H9 (cell line): ENCODE results near the gene UTP4. TPM values are rescaled to one million over a fixed set of nuclear protein-coding genes. Genes with fewer than 3 reads are reported as not detected.

Source experiments
- DNase-seq: peaks from one replicate; pipeline ENCODE4 v3.0.0-alpha.2; 2017
- H2AFZ ChIP-seq: one replicate; pipeline ENCODE4 v1.6.1; 2013; ENCODE audit warnings: mild to moderate bottlenecking, low read length, control low read depth, moderate library complexity
- H2AK5ac ChIP-seq: 2 replicates; pipeline ENCODE4 v1.6.1; 2013; ENCODE audit warnings: low read length, control low read depth, mixed read lengths; ENCODE audit not compliant: insufficient read length
- H2BK120ac ChIP-seq: one replicate; pipeline ENCODE4 v1.6.1; 2013; ENCODE audit warnings: low read depth, mild to moderate bottlenecking, low read length, control low read depth, inconsistent platforms; ENCODE audit not compliant: poor library complexity, severe bottlenecking
- H2BK12ac ChIP-seq: 2 replicates; pipeline ENCODE4 v1.6.1; 2013; ENCODE audit warnings: low read length, control low read depth, mixed read lengths, low read depth; ENCODE audit not compliant: insufficient read length
- H2BK15ac ChIP-seq: 2 replicates; pipeline ENCODE4 v1.6.1; 2013; ENCODE audit warnings: low read depth, low read length, control low read depth
- H2BK20ac ChIP-seq: one replicate; pipeline ENCODE4 v1.6.1; 2013; ENCODE audit warnings: low read depth, mild to moderate bottlenecking, low read length, control low read depth, inconsistent platforms; ENCODE audit not compliant: poor library complexity, severe bottlenecking
- H2BK5ac ChIP-seq: 2 replicates; pipeline ENCODE4 v1.6.1; 2013; ENCODE audit warnings: low read length, control low read depth, mixed read lengths; ENCODE audit not compliant: insufficient read length
- H3K14ac ChIP-seq: 2 replicates; pipeline ENCODE4 v1.6.1; 2013; ENCODE audit warnings: low read length, control low read depth; ENCODE audit not compliant: insufficient read depth
- H3K18ac ChIP-seq: 2 replicates; pipeline ENCODE4 v1.6.1; 2013; ENCODE audit warnings: low read depth, mild to moderate bottlenecking, mixed read lengths, low read length, control low read depth; ENCODE audit not compliant: insufficient read length
- H3K23ac ChIP-seq: 2 replicates; pipeline ENCODE4 v1.6.1; 2013; ENCODE audit warnings: low read length, control low read depth, mixed read lengths, low read depth; ENCODE audit not compliant: insufficient read length
- H3K23me2 ChIP-seq: 2 replicates; pipeline ENCODE4 v1.6.1; 2013; ENCODE audit warnings: low read depth, mild to moderate bottlenecking, mixed read lengths, low read length, control low read depth; ENCODE audit not compliant: insufficient read length, poor library complexity, severe bottlenecking
- H3K27ac ChIP-seq: 2 replicates; pipeline ENCODE4 v1.5.1; 2013; ENCODE audit warnings: low read length, control low read depth, mixed read lengths, low read depth; ENCODE audit not compliant: insufficient read length
- H3K27me3 ChIP-seq: 2 replicates; pipeline ENCODE4 v1.6.1; 2013; ENCODE audit warnings: low read length, control low read depth, inconsistent platforms; ENCODE audit not compliant: insufficient read depth
- H3K4ac ChIP-seq: 2 replicates; pipeline ENCODE4 v1.6.1; 2013; ENCODE audit warnings: low read depth, mild to moderate bottlenecking, control low read depth, inconsistent platforms, low read length, moderate library complexity
- H3K4me1 ChIP-seq: 2 replicates; pipeline ENCODE4 v1.6.1; 2013; ENCODE audit warnings: low read length, control low read depth, inconsistent platforms; ENCODE audit not compliant: insufficient read depth
- H3K4me2 ChIP-seq: 2 replicates; pipeline ENCODE4 v1.6.1; 2013; ENCODE audit warnings: low read length, control low read depth, mixed read lengths; ENCODE audit not compliant: insufficient read length, insufficient read depth
- H3K56ac ChIP-seq: 2 replicates; pipeline ENCODE4 v1.6.1; 2013; ENCODE audit warnings: low read depth, mild to moderate bottlenecking, mixed read lengths, low read length, control low read depth; ENCODE audit not compliant: insufficient read length
- H3K79me1 ChIP-seq: 2 replicates; pipeline ENCODE4 v1.6.1; 2013; ENCODE audit warnings: low read depth, mild to moderate bottlenecking, moderate library complexity, low read length, control low read depth, inconsistent platforms; ENCODE audit not compliant: insufficient read depth, poor library complexity, severe bottlenecking
- H3K79me2 ChIP-seq: 2 replicates; pipeline ENCODE4 v1.6.1; 2013; ENCODE audit warnings: low read length, control low read depth, inconsistent platforms; ENCODE audit not compliant: insufficient read depth
- H3K9ac ChIP-seq: 2 replicates; pipeline ENCODE4 v1.6.1; 2013; ENCODE audit warnings: low read length, control low read depth, mixed read lengths; ENCODE audit not compliant: insufficient read length; ENCODE audit errors: extremely low read depth
- H3K9me3 ChIP-seq: one replicate; pipeline ENCODE4 v1.6.1; 2013; ENCODE audit warnings: low read depth, low read length, inconsistent platforms; ENCODE audit not compliant: control insufficient read depth
- H3T11ph ChIP-seq: one replicate; pipeline ENCODE4 v1.6.1; 2013; ENCODE audit warnings: mild to moderate bottlenecking, low read length, control low read depth, inconsistent platforms
- H4K20me1 ChIP-seq: one replicate; pipeline ENCODE4 v1.6.1; 2013; ENCODE audit not compliant: control insufficient read depth, insufficient read length, insufficient read depth
- H4K5ac ChIP-seq: 2 replicates; pipeline ENCODE4 v1.6.1; 2013; ENCODE audit warnings: low read depth, mild to moderate bottlenecking, mixed read lengths, low read length, control low read depth; ENCODE audit not compliant: insufficient read length
- H4K8ac ChIP-seq: replicated peaks from 2 replicates; pipeline ENCODE4 v1.6.1; 2013; ENCODE audit warnings: low read length, control low read depth, mixed read lengths, low read depth; ENCODE audit not compliant: insufficient read length
- H4K91ac ChIP-seq: 2 replicates; pipeline ENCODE4 v1.6.1; 2013; ENCODE audit warnings: low read depth, mild to moderate bottlenecking, moderate library complexity, mixed read lengths, low read length, control low read depth; ENCODE audit not compliant: insufficient read length
- H3K27ac Mint-ChIP-seq, 3 experiments: 2 replicates in 2 of 3; 3 replicates in 1 of 3; pipeline ENCODE4 v1.8.0; 2020 to 2021; ENCODE audit warnings: mixed read lengths in 3 of 3, mild to moderate bottlenecking in 1 of 3, moderate library complexity in 1 of 3
- H3K27me3 Mint-ChIP-seq: 2 replicates; pipeline ENCODE4 v1.8.0; 2021; ENCODE audit warnings: low read depth, mild to moderate bottlenecking, moderate library complexity, mixed read lengths
- H3K36me3 Mint-ChIP-seq, 3 experiments: 2 replicates in 2 of 3; 3 replicates in 1 of 3; pipeline ENCODE4 v1.8.0; 2020 to 2021; ENCODE audit warnings: low read depth in 3 of 3, mixed read lengths in 3 of 3; ENCODE audit not compliant: insufficient read depth in 1 of 3
- H3K4me1 Mint-ChIP-seq, 2 experiments: 2 replicates each; pipeline ENCODE4 v1.8.0; 2020; ENCODE audit warnings: mixed read lengths in 2 of 2
- H3K4me3 Mint-ChIP-seq, 2 experiments: 2 replicates in 1 of 2; 3 replicates in 1 of 2; pipeline ENCODE4 v1.8.0; 2020 to 2021; ENCODE audit warnings: mild to moderate bottlenecking in 2 of 2, mixed read lengths in 2 of 2, moderate library complexity in 1 of 2
- H3K9me3 Mint-ChIP-seq, 2 experiments: 2 replicates in 1 of 2; 3 replicates in 1 of 2; pipeline ENCODE4 v1.8.0; 2020; ENCODE audit warnings: mild to moderate bottlenecking in 2 of 2, mixed read lengths in 2 of 2, moderate library complexity in 1 of 2
- CTCF ChIP-seq: fragments of 200-600 bp; sonication (generic); conservative IDR thresholded peaks from 3 replicates; pipeline ENCODE4 v1.8.0; 2021; ENCODE audit warnings: antibody characterized with exemption, mild to moderate bottlenecking
- WGBS: extraction: QIAGEN DNeasy Blood & Tissue Kit; methylation state at CpG from one replicate; pipeline ENCODE4 v1.1.7; 2013; ENCODE audit warnings: missing lambda C conversion rate, low lambda C conversion rate, mixed read lengths; ENCODE audit not compliant: insufficient read length; ENCODE audit errors: extremely low coverage; 5-methylcytosine and 5-hydroxymethylcytosine counted together
- total RNA-seq: library from RNA; stranded (reverse); gene quantifications from 2 replicates; pipeline ENCODE4 v1.2.1, GENCODE V29; 2021

The UTP4 gene
- total RNA-seq, 1 experiment from 2014 or later = 94.0 TPM

GRCh38 chr16:69108905-69109252 lies 23.6 kb upstream of the UTP4 start:
- H3K9me3 Mint-ChIP-seq = peaks cover 0 to 3% of the 10 kb centered on the region in 2 experiments; a peak in 2 of 5 replicates
- no peaks in the 10 kb centered on the region for H3K79me1 ChIP-seq
- H3K9ac ChIP-seq = no peak overlapping the region
- no peak overlapping the region for H2BK12ac ChIP-seq
- peaks cover 3% of the 10 kb centered on the region; the same call in 1 of the 2 replicates for H3K27me3 Mint-ChIP-seq
- H3K4me1 Mint-ChIP-seq = peaks cover 32 to 39% of the 10 kb centered on the region in 2 experiments
- no peak overlapping the region for H2BK120ac ChIP-seq
- H3K23me2 ChIP-seq = peaks cover 19% of the 10 kb centered on the region
- no peak overlapping the region for H2AK5ac ChIP-seq
- H3K27ac Mint-ChIP-seq = peak overlapping the region in 2 of 3 experiments; percentile 44 to 62; a peak in 2 of 7 replicates
- no peak overlapping the region for H2BK5ac ChIP-seq
- H3K18ac ChIP-seq = no peak overlapping the region
- H3K36me3 Mint-ChIP-seq = peaks cover 32 to 51% (median 43%) of the 10 kb centered on the region in 3 experiments
- peaks cover 7% of the 10 kb centered on the region; the same call in 1 of the 2 replicates for H3K4me1 ChIP-seq
- no peak overlapping the region for H2BK15ac ChIP-seq
- H3K27ac ChIP-seq = no peak overlapping the region
- peak overlapping the region; percentile 86 to 94 for H3K4me3 Mint-ChIP-seq
- H3T11ph ChIP-seq = no peak overlapping the region
- H2BK20ac ChIP-seq = no peak overlapping the region
- no peak for TF ChIP-seq CTCF
- no peak overlapping the region for H3K14ac ChIP-seq
- no peaks in the 10 kb centered on the region for H4K20me1 ChIP-seq
- H3K4me2 ChIP-seq = peak overlapping the region; percentile 71
- H3K56ac ChIP-seq = no peak overlapping the region
- peaks cover 8% of the 10 kb centered on the region; the same call in 1 of the 2 replicates for H3K79me2 ChIP-seq
- H4K8ac ChIP-seq = no peak overlapping the region
- no peak overlapping the region for H4K91ac ChIP-seq
- H3K27me3 ChIP-seq = no peaks in the 10 kb centered on the region
- no peak overlapping the region for H4K5ac ChIP-seq
- DNase-seq = no peak
- no CpG with 5 or more reads among the region's 4 CpGs for WGBS
- no peak overlapping the region for H2AFZ ChIP-seq
- no peak overlapping the region for H3K23ac ChIP-seq
- no peak overlapping the region for H3K4ac ChIP-seq
- H3K9me3 ChIP-seq = no peaks in the 10 kb centered on the region
